H54 (cell line): ENCODE results near the gene ZFAND3.
A peak's percentile ranks its signal among the peaks of the same experiment; 100 is the strongest.

Experiments used
- DNase-seq: peaks from one replicate; pipeline ENCODE4 v3.0.0; 2011; ENCODE audit warnings: low spot score, mixed read lengths; ENCODE audit not compliant: insufficient read length
- FAIRE-seq: peaks from 3 replicates; lab custom pipeline; 2011; peaks lifted over from hg19 to GRCh38; lab: Jason Lieb, UNC
- POLR2A ChIP-seq: IDR thresholded peaks from 2 replicates; pipeline ENCODE4 v1.6.1; 2011; ENCODE audit warnings: low read depth, mild to moderate bottlenecking, low read length

Gene ZFAND3

GRCh38 chr6:37807656-37808055 is 11.9 kb upstream of the ZFAND3 start:
- DNase-seq (no peak), FAIRE-seq (no peak)
- no peak for TF ChIP-seq POLR2A

GRCh38 chr6:37809197-37809543 is 10.4 kb upstream of the ZFAND3 start:
- FAIRE-seq (no peak), DNase-seq (no peak)
- TF ChIP-seq POLR2A = no peak

GRCh38 chr6:37812841-37813240 is 6.7 kb upstream of the ZFAND3 start:
- FAIRE-seq = no peak
- no peak for DNase-seq
- TF ChIP-seq POLR2A = no peak

- no peak for TF ChIP-seq POLR2A
- DNase-seq (no peak), FAIRE-seq (no peak)
Measured at GRCh38 chr6:37814374-37814773, 5.2 kb upstream of the ZFAND3 start.

GRCh38 chr6:37816599-37817375 is 2.7 kb upstream of the ZFAND3 start:
- FAIRE-seq (no peak), DNase-seq (no peak)

GRCh38 chr6:37818536-37819176 is 871 bp upstream of the ZFAND3 start:
- FAIRE-seq (peak; percentile 80), DNase-seq (peak; percentile 80)
- peak; percentile 54 for TF ChIP-seq POLR2A

More at GRCh38 chr6:37816599-37817375, 2.7 kb upstream of the ZFAND3 start:
- TF ChIP-seq POLR2A = no peak

- TF ChIP-seq POLR2A = no peak
- FAIRE-seq = peak; percentile 84
- DNase-seq = peak; percentile 62
Measured at GRCh38 chr6:37819802-37820717, 533 bp downstream of the ZFAND3 start.

- TF ChIP-seq POLR2A = no peak
- FAIRE-seq = no peak
- no peak for DNase-seq
Measured at GRCh38 chr6:37820718-37821079, 1.2 kb downstream of the ZFAND3 start.

- no peak for DNase-seq
- FAIRE-seq = no peak
- no peak for TF ChIP-seq POLR2A
Measured at GRCh38 chr6:37821446-37821845, 1.9 kb downstream of the ZFAND3 start.

GRCh38 chr6:37822851-37823682 is 3.5 kb downstream of the ZFAND3 start:
- TF ChIP-seq POLR2A = no peak
- DNase-seq (no peak), FAIRE-seq (no peak)

- DNase-seq (no peak), FAIRE-seq (no peak)
- no peak for TF ChIP-seq POLR2A
Measured at GRCh38 chr6:37824170-37824569, 4.6 kb downstream of the ZFAND3 start.

GRCh38 chr6:37826188-37826587 is 6.7 kb downstream of the ZFAND3 start:
- TF ChIP-seq POLR2A = no peak
- DNase-seq (no peak), FAIRE-seq (no peak)

- no peak for TF ChIP-seq POLR2A
- DNase-seq (no peak), FAIRE-seq (no peak)
Measured at GRCh38 chr6:37826993-37827392, 7.5 kb downstream of the ZFAND3 start.
